T-cell (primary cell): ENCODE data around the gene SPRED3. TPM values are rescaled to one million over a fixed set of nuclear protein-coding genes. Genes with fewer than 3 reads are reported as not detected.

Source experiments
- ATAC-seq, 4 experiments: fragments of 200-7000 bp in 3 of 4; fragments of 150-1000 bp in 1 of 4; cut with Tn5 transposase; replicated peaks in 1 of 4; 1 replicate in 3 of 4; 2 replicates in 1 of 4; pipeline ENCODE4 v1.10.0; 2021; ENCODE audit warnings: moderate library complexity in 3 of 4, mild to moderate bottlenecking in 2 of 4, moderate number of reproducible peaks in 1 of 4
- CTCF ChIA-PET, 2 donors: fragments of 300-600 bp; sonication (Branson Sonifier 250); formaldehyde crosslinking; loops; one replicate each; lab custom pipeline; 2022; ENCODE audit warnings: antibody characterized with exemption in 2 of 2; lab: Charles Lee
- POLR2A ChIA-PET, 2 donors: fragments of 300-600 bp; sonication (Branson Sonifier 250); formaldehyde crosslinking; loops; one replicate each; lab custom pipeline; 2022; ENCODE audit warnings: antibody characterized with exemption in 2 of 2; lab: Charles Lee
- DNase-seq, 35 experiments: peaks; one replicate each; pipeline versions ENCODE4 v3.0.0 to v3.0.0-alpha.2; 2013 to 2023
- H3K27ac ChIP-seq: one replicate; pipeline ENCODE4 v1.5.1; 2013; ENCODE audit warnings: low read length
- H3K27me3 ChIP-seq, 2 experiments: replicated peaks in 1 of 2; 1 replicate in 1 of 2; 2 replicates in 1 of 2; pipeline versions ENCODE4 v1.6.1 to v1.7.0; 2013; ENCODE audit warnings: low read length in 1 of 2, mixed read lengths in 1 of 2; ENCODE audit not compliant: control insufficient read depth in 2 of 2, insufficient read depth in 2 of 2; ENCODE audit errors: extremely low read depth in 1 of 2
- H3K36me3 ChIP-seq, 2 donors: 1 replicate in 1 of 2; 2 replicates in 1 of 2; pipeline versions ENCODE4 v1.6.1 to v1.7.0; 2013; ENCODE audit warnings: low read length in 1 of 2; ENCODE audit not compliant: control insufficient read depth in 2 of 2, insufficient read depth in 1 of 2; ENCODE audit errors: extremely low read depth in 1 of 2
- H3K4me1 ChIP-seq, 2 experiments: 1 replicate in 1 of 2; 2 replicates in 1 of 2; pipeline versions ENCODE4 v1.6.1 to v1.7.0; 2013; ENCODE audit warnings: low read length in 2 of 2, mixed read lengths in 1 of 2; ENCODE audit not compliant: insufficient read depth in 2 of 2, control insufficient read depth in 1 of 2; ENCODE audit errors: extremely low read depth in 1 of 2
- H3K4me3 ChIP-seq, 2 donors: 1 replicate in 1 of 2; 2 replicates in 1 of 2; pipeline versions ENCODE4 v1.5.1 to v1.7.0; 2013; ENCODE audit warnings: mild to moderate bottlenecking in 2 of 2, low read length in 1 of 2, moderate library complexity in 1 of 2; ENCODE audit not compliant: control insufficient read depth in 1 of 2; ENCODE audit errors: extremely low read depth in 1 of 2
- H3K9me3 ChIP-seq: 2 replicates; pipeline ENCODE4 v1.7.0; 2013
- H3K27ac Mint-ChIP-seq, 2 donors: one replicate each; pipeline ENCODE4 v1.8.0; 2020 to 2021; ENCODE audit warnings: mild to moderate bottlenecking in 2 of 2, mixed read lengths in 2 of 2
- H3K27me3 Mint-ChIP-seq, 2 donors: one replicate each; pipeline ENCODE4 v1.8.0; 2021 to 2022; ENCODE audit warnings: mixed read lengths in 2 of 2
- H3K36me3 Mint-ChIP-seq: one replicate; pipeline ENCODE4 v1.8.0; 2021; ENCODE audit warnings: mixed read lengths
- H3K4me1 Mint-ChIP-seq, 3 donors: one replicate each; pipeline ENCODE4 v1.8.0; 2020 to 2022; ENCODE audit warnings: mixed read lengths in 3 of 3, mild to moderate bottlenecking in 1 of 3
- H3K4me3 Mint-ChIP-seq, 3 donors: one replicate each; pipeline ENCODE4 v1.8.0; 2020 to 2022; ENCODE audit warnings: mild to moderate bottlenecking in 3 of 3, mixed read lengths in 3 of 3, moderate library complexity in 3 of 3
- H3K9me3 Mint-ChIP-seq, 3 donors: one replicate each; pipeline ENCODE4 v1.8.0; 2020 to 2022; ENCODE audit warnings: mixed read lengths in 3 of 3
- WGBS: methylation state at CpG from one replicate; pipeline ENCODE4 v1.1.5; 2013; ENCODE audit warnings: missing lambda C conversion rate; ENCODE audit not compliant: insufficient coverage; 5-methylcytosine and 5-hydroxymethylcytosine counted together
- total RNA-seq, 35 experiments: library from RNA in 6 of 35; stranded (reverse) in 6 of 35; fragments of 120-200 nt in 1 of 35; gene quantifications; one replicate each; pipeline versions ENCODE4 v1.2.1 to v1.2.4 and lab custom pipeline; 2013 to 2026

Gene SPRED3
- total RNA-seq, 5 donors from 2014 or later (not counting 1 experiment from before 2014, with no cell fraction given), result 0.93 to 2.9 (median 2.1) TPM

DNA sequence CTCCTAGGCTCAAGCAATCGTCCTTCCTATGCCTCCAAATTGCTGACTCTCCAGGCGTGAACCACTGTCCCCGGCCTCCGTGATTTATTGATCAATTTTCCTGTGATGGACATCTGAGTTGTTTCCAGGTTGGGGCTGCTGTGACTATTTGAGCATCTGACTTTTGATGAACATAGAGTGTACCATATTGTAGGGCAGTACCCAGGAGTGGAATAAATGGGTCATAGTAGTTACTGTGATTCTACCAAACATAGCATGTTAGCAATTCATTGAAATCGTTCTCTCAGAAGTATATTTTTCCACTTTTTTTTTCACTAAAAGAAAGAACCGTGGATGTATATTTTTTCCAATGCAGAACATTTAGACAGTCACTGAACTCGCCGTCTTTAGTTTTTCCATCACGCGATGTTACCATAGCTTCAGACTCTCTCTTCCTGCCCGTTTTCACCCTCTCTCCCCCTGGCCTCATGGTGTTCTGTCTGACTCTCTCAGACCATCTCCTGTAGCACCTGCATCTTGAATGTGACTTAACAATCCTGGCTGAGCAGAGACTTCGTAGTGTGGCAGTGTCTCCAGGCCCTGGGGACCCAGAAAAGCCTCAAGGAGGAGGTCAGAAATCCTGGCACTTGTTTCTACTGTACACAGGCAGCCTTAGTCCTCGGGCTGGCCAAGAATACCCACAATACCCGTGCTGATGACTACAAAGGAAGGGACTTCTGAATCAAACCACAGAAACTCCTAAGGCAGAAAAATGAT lies 40.7 kb downstream of the SPRED3 start:
- WGBS, result 29% methylated on average over 9 of the region's 14 CpGs
- ATAC-seq, result no peak
- Histone ChIP-seq H3K27ac (no peak overlapping the region), H3K4me1 (peaks cover 0 to 32% of the 10 kb centered on the region in 2 experiments), H3K9me3 (no peaks in the 10 kb centered on the region), H3K4me3 (no peak overlapping the region), H3K27me3 (peaks cover 0 to 37% of the 10 kb centered on the region in 2 experiments), H3K36me3 (no peaks in the 10 kb centered on the region)
- POLR2A ChIA-PET, result no interaction called here
- CTCF ChIA-PET, result no interaction called here
- Mint-ChIP-seq H3K4me1 (peaks cover 22 to 31% (median 30%) of the 10 kb centered on the region in 3 donors), H3K27me3 (peaks cover 13 to 24% of the 10 kb centered on the region in 2 donors), H3K27ac (no peak overlapping the region), H3K4me3 (no peak overlapping the region), H3K36me3 (no peaks in the 10 kb centered on the region), H3K9me3 (no peaks in the 10 kb centered on the region)
- no peak for DNase-seq

DNA sequence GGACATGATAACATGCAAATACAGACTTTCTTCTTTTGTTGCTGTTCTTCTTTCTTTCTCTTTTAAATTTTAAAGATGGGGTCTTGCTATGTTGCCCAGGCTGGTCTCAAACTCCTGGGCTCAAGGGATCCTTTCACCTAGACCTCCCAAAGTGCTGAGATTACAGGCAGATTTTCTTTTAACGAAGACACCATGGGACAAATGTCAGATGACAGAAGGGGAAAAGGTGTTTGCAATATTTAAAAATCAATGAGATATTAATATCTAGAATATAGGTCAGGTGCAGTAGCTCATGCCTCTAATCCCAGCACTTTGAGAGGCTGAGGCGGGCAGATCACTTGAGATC lies 41.3 kb downstream of the SPRED3 start:
- Mint-ChIP-seq H3K27ac (no peak overlapping the region), H3K4me1 (peaks cover 24 to 35% (median 33%) of the 10 kb centered on the region in 3 donors), H3K4me3 (no peak overlapping the region), H3K27me3 (peaks cover 16 to 27% of the 10 kb centered on the region in 2 donors), H3K36me3 (no peaks in the 10 kb centered on the region), H3K9me3 (no peaks in the 10 kb centered on the region)
- POLR2A ChIA-PET, result no interaction called here
- WGBS, result 40% methylated on average over 1 of the region's 2 CpGs
- no peak for DNase-seq
- Histone ChIP-seq H3K4me1 (peaks cover 0 to 32% of the 10 kb centered on the region in 2 experiments), H3K4me3 (no peak overlapping the region), H3K36me3 (no peaks in the 10 kb centered on the region), H3K27me3 (peaks cover 0 to 43% of the 10 kb centered on the region in 2 experiments), H3K27ac (no peak overlapping the region), H3K9me3 (no peaks in the 10 kb centered on the region)
- CTCF ChIA-PET, result no interaction called here
- ATAC-seq, result no peak

- 100% methylated on average over 1 of the region's 7 CpGs for WGBS
- Histone ChIP-seq H3K27ac (no peak overlapping the region), H3K4me3 (no peak overlapping the region), H3K9me3 (no peaks in the 10 kb centered on the region), H3K4me1 (peaks cover 0 to 26% of the 10 kb centered on the region in 2 experiments), H3K27me3 (peaks cover 0 to 46% of the 10 kb centered on the region in 2 experiments), H3K36me3 (no peaks in the 10 kb centered on the region)
- Mint-ChIP-seq H3K27ac (no peak overlapping the region), H3K4me3 (no peak overlapping the region), H3K4me1 (peaks cover 22 to 30% (median 28%) of the 10 kb centered on the region in 3 donors), H3K36me3 (no peaks in the 10 kb centered on the region), H3K9me3 (no peaks in the 10 kb centered on the region), H3K27me3 (peaks cover 16 to 32% of the 10 kb centered on the region in 2 donors)
- CTCF ChIA-PET, result no interaction called here
- no peak for DNase-seq
- ATAC-seq, result no peak
- POLR2A ChIA-PET, result interaction anchor here in 1 of 2 donors (0.7 kb wide), 1 partner anchor 186 kb away, joined by 4 read pairs; no protein-coding TSS in a partner anchor
These were observed 42.4 kb downstream of the SPRED3 start for GRCh38 chr19:38430931-38431330.

- ChIA-PET POLR2A (interaction anchor here in 1 of 2 donors (0.6 kb wide), 1 partner anchor 269 kb away, joined by 5 read pairs; no protein-coding TSS in a partner anchor), CTCF (no interaction called here)
- H3K27me3 Mint-ChIP-seq, result peaks cover 17 to 38% of the 10 kb centered on the region in 2 donors
- H3K4me3 Mint-ChIP-seq, result peak within 1 kb of the TSS in 2 of 3 donors; percentile 62 to 66
- peaks cover 13 to 20% (median 15%) of the 10 kb centered on the region in 3 donors for H3K4me1 Mint-ChIP-seq
- Histone ChIP-seq H3K27ac (no peak within 1 kb of the TSS), H3K9me3 (no peaks in the 10 kb centered on the region), H3K36me3 (no peaks in the 10 kb centered on the region), H3K4me3 (no peak within 1 kb of the TSS), H3K4me1 (peaks cover 0 to 12% of the 10 kb centered on the region in 2 experiments), H3K27me3 (peaks cover 0 to 54% of the 10 kb centered on the region in 2 experiments)
- WGBS, result 27% methylated on average over 13 of the region's 20 CpGs
- peak in 25 of 35 experiments; percentile 6 to 52 (median 29) for DNase-seq
- no peaks in the 10 kb centered on the region for H3K9me3 Mint-ChIP-seq
- peak; percentile 77 to 83 (median 78) for ATAC-seq
- no peaks in the 10 kb centered on the region for H3K36me3 Mint-ChIP-seq
- no peak within 1 kb of the TSS for H3K27ac Mint-ChIP-seq
These were observed 44.8 kb downstream of the SPRED3 start, which contains the start of gene RYR1 for GRCh38 chr19:38433268-38433733. Gene RYR1, plus strand, starts transcription at chr19:38433691. Its CDS starts 139 bp downstream, at chr19:38433830.

- peaks cover 0 to 9% of the 10 kb centered on the region in 2 experiments for H3K4me1 ChIP-seq
- Mint-ChIP-seq H3K36me3 (no peaks in the 10 kb centered on the region), H3K9me3 (no peaks in the 10 kb centered on the region), H3K4me3 (peak overlapping the region in 1 of 3 donors; percentile 66), H3K4me1 (peaks cover 6 to 12% (median 9%) of the 10 kb centered on the region in 3 donors), H3K27ac (no peak overlapping the region), H3K27me3 (peaks cover 17 to 31% of the 10 kb centered on the region in 2 donors)
- WGBS, result 67% methylated on average over 1 of the region's 13 CpGs
- peaks cover 0 to 53% of the 10 kb centered on the region in 2 experiments for H3K27me3 ChIP-seq
- no peaks in the 10 kb centered on the region for H3K9me3 ChIP-seq
- ChIA-PET CTCF (interaction anchor here in 1 of 2 donors (0.6 to 0.7 kb wide), 2 partner anchors 286 to 1248 kb away, joined by 3 to 7 read pairs; no protein-coding TSS in a partner anchor), POLR2A (no interaction called here)
- DNase-seq, result no peak
- H3K27ac ChIP-seq, result no peak overlapping the region
- no peak overlapping the region for H3K4me3 ChIP-seq
- no peaks in the 10 kb centered on the region for H3K36me3 ChIP-seq
- no peak for ATAC-seq
These were observed 46.1 kb downstream of the SPRED3 start for GRCh38 chr19:38434549-38435051.

DNA sequence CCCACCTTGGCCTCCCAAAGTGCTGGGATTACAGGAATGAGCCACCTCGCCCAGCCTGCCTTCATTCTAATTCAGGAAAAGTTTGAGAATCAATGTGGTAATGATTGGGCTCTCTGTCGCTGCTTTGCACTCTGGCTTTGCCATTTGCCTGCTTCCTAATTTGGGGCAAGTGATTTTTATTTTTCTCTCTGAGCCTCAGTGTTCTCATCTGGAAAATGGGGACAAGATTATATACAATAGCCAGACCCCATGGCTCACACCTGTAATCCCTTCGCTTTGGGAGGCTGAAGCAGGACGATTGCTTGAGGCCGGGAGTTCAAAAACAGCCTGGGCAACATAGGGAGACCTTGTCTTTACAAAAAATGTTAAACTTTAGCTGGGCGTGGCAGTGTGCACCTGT lies 48.8 kb downstream of the SPRED3 start:
- peaks cover 0 to 9% of the 10 kb centered on the region in 2 experiments for H3K4me1 ChIP-seq
- H3K36me3 ChIP-seq, result no peaks in the 10 kb centered on the region
- no peaks in the 10 kb centered on the region for H3K9me3 ChIP-seq
- ATAC-seq, result no peak
- WGBS, result 79% methylated on average over 4 of the region's 6 CpGs
- Mint-ChIP-seq H3K9me3 (no peaks in the 10 kb centered on the region), H3K4me1 (peaks cover 6 to 11% (median 11%) of the 10 kb centered on the region in 3 donors), H3K27ac (no peak overlapping the region), H3K36me3 (no peaks in the 10 kb centered on the region), H3K4me3 (no peak overlapping the region), H3K27me3 (peaks cover 23 to 37% of the 10 kb centered on the region in 2 donors)
- no peak overlapping the region for H3K4me3 ChIP-seq
- POLR2A ChIA-PET, result no interaction called here
- no peak for DNase-seq
- no peak overlapping the region for H3K27ac ChIP-seq
- CTCF ChIA-PET, result no interaction called here
- peaks cover 0 to 56% of the 10 kb centered on the region in 2 experiments for H3K27me3 ChIP-seq
